NCI-H2196 treated with DMSO at 0.1 percent for 48 hours (cell line): ENCODE data around the gene CNPY1.

Experiments
- DNase-seq: peaks from one replicate; lab custom pipeline; 2025; ENCODE audit not compliant: unreplicated experiment; lab: John Stamatoyannopoulos, UW

The CNPY1 gene

GRCh38 chr7:155457544-155458110 lies 88.7 kb downstream of the CNPY1 start:
- DNase-seq = no peak

GRCh38 chr7:155456738-155457543 lies 89.4 kb downstream of the CNPY1 start:
- no peak for DNase-seq

- DNase-seq = no peak
Observed at GRCh38 chr7:155455776-155456737, 90.3 kb downstream of the CNPY1 start.

GRCh38 chr7:155455132-155455693 lies 91.1 kb downstream of the CNPY1 start:
- DNase-seq = no peak

- no peak for DNase-seq
Observed at GRCh38 chr7:155454183-155455112, 91.9 kb downstream of the CNPY1 start.

- DNase-seq = no peak
Observed at GRCh38 chr7:155453296-155454182, 92.8 kb downstream of the CNPY1 start.

- DNase-seq = no peak
Observed at GRCh38 chr7:155452505-155453295, 93.7 kb downstream of the CNPY1 start.

GRCh38 chr7:155451840-155452239 lies 94.5 kb downstream of the CNPY1 start:
- DNase-seq = no peak
